GM19324 (cell line): ENCODE results near the gene GRM4.

Experiments
- ATAC-seq: cut with Tn5 transposase; IDR thresholded peaks from one replicate; pipeline ENCODE4 v1.9.1; 2021; ENCODE audit warnings: mild to moderate bottlenecking, moderate library complexity; ENCODE audit not compliant: unreplicated experiment, low FRiP score

The GRM4 gene

GRCh38 chr6:34004706-34005105 is 141.2 kb downstream of the GRM4 start:
- no peak for ATAC-seq

GRCh38 chr6:34003962-34004361 is 141.9 kb downstream of the GRM4 start:
- no peak for ATAC-seq

- no peak for ATAC-seq
Measured at GRCh38 chr6:34001706-34002621, 143.9 kb downstream of the GRM4 start.

GRCh38 chr6:34000281-34000680 is 145.6 kb downstream of the GRM4 start:
- ATAC-seq, result no peak

- ATAC-seq, result no peak
Measured at GRCh38 chr6:33999567-33999966, 146.3 kb downstream of the GRM4 start.

GRCh38 chr6:33998660-33999059 is 147.2 kb downstream of the GRM4 start:
- ATAC-seq, result no peak

- no peak for ATAC-seq
Measured at GRCh38 chr6:33997265-33997664, 148.6 kb downstream of the GRM4 start.

GRCh38 chr6:33996120-33996475 is 149.8 kb downstream of the GRM4 start:
- no peak for ATAC-seq

GRCh38 chr6:33995309-33996119 is 150.4 kb downstream of the GRM4 start:
- no peak for ATAC-seq

- ATAC-seq, result no peak
Measured at GRCh38 chr6:33994472-33995308, 151.2 kb downstream of the GRM4 start.

GRCh38 chr6:33993653-33994471 is 152.0 kb downstream of the GRM4 start:
- no peak for ATAC-seq

GRCh38 chr6:33993091-33993490 is 152.8 kb downstream of the GRM4 start:
- ATAC-seq, result no peak

- no peak for ATAC-seq
Measured at GRCh38 chr6:33992191-33992590, 153.7 kb downstream of the GRM4 start.

GRCh38 chr6:33991610-33992009 is 154.3 kb downstream of the GRM4 start:
- ATAC-seq, result no peak

GRCh38 chr6:33990061-33990541 is 155.8 kb downstream of the GRM4 start:
- no peak for ATAC-seq

GRCh38 chr6:33989016-33989854 is 156.7 kb downstream of the GRM4 start:
- ATAC-seq, result no peak

- no peak for ATAC-seq
Measured at GRCh38 chr6:33988121-33989015, 157.5 kb downstream of the GRM4 start.

GRCh38 chr6:33987531-33988021 is 158.3 kb downstream of the GRM4 start:
- no peak for ATAC-seq
